ENCODE data around the gene GLYATL3.

DNA sequence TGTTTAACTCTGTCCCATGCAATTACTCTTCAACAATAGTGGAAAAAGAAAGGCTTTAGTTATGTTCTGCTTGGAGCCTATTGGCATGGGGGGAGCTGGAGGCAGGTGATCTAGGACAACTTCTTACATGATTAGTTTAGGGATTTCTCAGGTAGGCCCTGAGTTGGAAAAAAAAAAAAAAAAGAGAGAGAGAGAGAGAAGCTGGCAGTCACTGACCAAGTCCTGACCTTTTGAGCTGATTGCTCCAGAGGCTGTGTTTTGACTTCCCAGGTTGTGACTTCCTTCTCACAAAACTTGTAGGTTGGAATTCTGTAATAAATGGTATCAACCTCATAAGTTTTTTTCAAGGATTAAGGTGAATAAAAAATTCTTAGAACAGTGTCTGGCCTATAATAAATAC lies 58.5 kb downstream of the GLYATL3 start:
- no peak for TF ChIP-seq ISL1 (CRISPR knock-in tag; IDR thresholded peaks at IDR 0.05)
- TF ChIP-seq, protein P1, sequence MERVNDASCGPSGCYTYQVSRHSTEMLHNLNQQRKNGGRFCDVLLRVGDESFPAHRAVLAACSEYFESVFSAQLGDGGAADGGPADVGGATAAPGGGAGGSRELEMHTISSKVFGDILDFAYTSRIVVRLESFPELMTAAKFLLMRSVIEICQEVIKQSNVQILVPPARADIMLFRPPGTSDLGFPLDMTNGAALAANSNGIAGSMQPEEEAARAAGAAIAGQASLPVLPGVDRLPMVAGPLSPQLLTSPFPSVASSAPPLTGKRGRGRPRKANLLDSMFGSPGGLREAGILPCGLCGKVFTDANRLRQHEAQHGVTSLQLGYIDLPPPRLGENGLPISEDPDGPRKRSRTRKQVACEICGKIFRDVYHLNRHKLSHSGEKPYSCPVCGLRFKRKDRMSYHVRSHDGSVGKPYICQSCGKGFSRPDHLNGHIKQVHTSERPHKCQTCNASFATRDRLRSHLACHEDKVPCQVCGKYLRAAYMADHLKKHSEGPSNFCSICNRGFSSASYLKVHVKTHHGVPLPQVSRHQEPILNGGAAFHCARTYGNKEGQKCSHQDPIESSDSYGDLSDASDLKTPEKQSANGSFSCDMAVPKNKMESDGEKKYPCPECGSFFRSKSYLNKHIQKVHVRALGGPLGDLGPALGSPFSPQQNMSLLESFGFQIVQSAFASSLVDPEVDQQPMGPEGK (CRISPR knock-in tag; IDR thresholded peaks at IDR 0.05; ENCODE audit: borderline replicate concordance) = no peak
- no peak for TF ChIP-seq SNAI2 (CRISPR knock-in tag; IDR thresholded peaks at IDR 0.05)
- no peak for TF ChIP-seq ZFP3 (CRISPR knock-in tag; IDR thresholded peaks at IDR 0.05)
- TF ChIP-seq RARB (CRISPR knock-in tag; IDR thresholded peaks at IDR 0.05) = no peak
- no peak for TF ChIP-seq ZFP30 (CRISPR knock-in tag; IDR thresholded peaks at IDR 0.05)
- no peak for TF ChIP-seq ZNF70 (CRISPR knock-in tag; IDR thresholded peaks at IDR 0.05)
- TF ChIP-seq OSR1 (CRISPR knock-in tag; IDR thresholded peaks at IDR 0.05) = no peak
- TF ChIP-seq ESRRG (CRISPR knock-in tag; IDR thresholded peaks at IDR 0.05) = no peak
- TF ChIP-seq, protein P2, sequence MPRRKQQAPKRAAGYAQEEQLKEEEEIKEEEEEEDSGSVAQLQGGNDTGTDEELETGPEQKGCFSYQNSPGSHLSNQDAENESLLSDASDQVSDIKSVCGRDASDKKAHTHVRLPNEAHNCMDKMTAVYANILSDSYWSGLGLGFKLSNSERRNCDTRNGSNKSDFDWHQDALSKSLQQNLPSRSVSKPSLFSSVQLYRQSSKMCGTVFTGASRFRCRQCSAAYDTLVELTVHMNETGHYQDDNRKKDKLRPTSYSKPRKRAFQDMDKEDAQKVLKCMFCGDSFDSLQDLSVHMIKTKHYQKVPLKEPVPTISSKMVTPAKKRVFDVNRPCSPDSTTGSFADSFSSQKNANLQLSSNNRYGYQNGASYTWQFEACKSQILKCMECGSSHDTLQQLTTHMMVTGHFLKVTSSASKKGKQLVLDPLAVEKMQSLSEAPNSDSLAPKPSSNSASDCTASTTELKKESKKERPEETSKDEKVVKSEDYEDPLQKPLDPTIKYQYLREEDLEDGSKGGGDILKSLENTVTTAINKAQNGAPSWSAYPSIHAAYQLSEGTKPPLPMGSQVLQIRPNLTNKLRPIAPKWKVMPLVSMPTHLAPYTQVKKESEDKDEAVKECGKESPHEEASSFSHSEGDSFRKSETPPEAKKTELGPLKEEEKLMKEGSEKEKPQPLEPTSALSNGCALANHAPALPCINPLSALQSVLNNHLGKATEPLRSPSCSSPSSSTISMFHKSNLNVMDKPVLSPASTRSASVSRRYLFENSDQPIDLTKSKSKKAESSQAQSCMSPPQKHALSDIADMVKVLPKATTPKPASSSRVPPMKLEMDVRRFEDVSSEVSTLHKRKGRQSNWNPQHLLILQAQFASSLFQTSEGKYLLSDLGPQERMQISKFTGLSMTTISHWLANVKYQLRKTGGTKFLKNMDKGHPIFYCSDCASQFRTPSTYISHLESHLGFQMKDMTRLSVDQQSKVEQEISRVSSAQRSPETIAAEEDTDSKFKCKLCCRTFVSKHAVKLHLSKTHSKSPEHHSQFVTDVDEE (CRISPR knock-in tag; IDR thresholded peaks at IDR 0.05) = no peak
- TF ChIP-seq ZC3H10 (CRISPR knock-in tag; IDR thresholded peaks at IDR 0.05) = no peak

All from SK-N-SH treated with all-trans-retinoic acid at 6 μM for 48 hours (cell line).